Esophagus squamous epithelium (tissue), 4 donors: ENCODE results near the gene LAP3.

Source experiments
- CTCF ChIP-seq, 6 experiments: fragments of 450-650 bp in 4 of 6; fragments of 200-600 bp in 2 of 6; sonication (generic) in 2 of 6; IDR thresholded peaks; one replicate each; pipeline ENCODE4 v1.5.1; 2016 to 2019; ENCODE audit warnings: antibody characterized with exemption in 6 of 6, mild to moderate bottlenecking in 4 of 6, moderate library complexity in 4 of 6
- POLR2A ChIP-seq, 4 donors: fragments of 450-650 bp; IDR thresholded peaks; one replicate each; pipeline ENCODE4 v1.6.1; 2017; ENCODE audit warnings: antibody characterized with exemption in 4 of 4, mild to moderate bottlenecking in 4 of 4, moderate library complexity in 3 of 4

DNA sequence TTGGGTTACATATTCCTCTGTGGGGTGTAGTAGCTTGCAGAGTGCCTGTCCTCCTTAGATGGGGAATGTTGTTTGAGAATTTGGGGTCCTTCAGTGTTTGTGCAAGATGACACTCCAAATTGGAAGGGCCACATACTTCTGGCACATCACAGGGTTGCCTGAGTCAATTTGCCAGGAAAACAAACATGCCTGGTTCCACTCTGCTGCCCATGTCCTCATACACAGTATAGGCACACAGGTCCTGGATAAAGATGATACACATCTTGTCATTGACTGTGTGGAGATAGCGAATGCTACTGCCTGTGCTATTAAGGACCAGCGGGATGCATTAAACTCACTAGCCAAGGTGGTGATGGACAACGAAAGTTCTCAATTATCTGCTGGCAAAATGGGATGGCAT, 11.2 kb upstream of the LAP3 start:
- TF ChIP-seq POLR2A (IDR thresholded peaks at IDR 0.05) (no peak), CTCF (IDR thresholded peaks at IDR 0.05) (no peak)
